Fibroblast of the conjunctiva (primary cell): ENCODE results near the gene PDE1A.

Source experiments
- DNase-seq: peaks from one replicate; pipeline ENCODE4 v3.0.0-alpha.2; 2010; ENCODE audit warnings: low read depth

PDE1A gene

DNA sequence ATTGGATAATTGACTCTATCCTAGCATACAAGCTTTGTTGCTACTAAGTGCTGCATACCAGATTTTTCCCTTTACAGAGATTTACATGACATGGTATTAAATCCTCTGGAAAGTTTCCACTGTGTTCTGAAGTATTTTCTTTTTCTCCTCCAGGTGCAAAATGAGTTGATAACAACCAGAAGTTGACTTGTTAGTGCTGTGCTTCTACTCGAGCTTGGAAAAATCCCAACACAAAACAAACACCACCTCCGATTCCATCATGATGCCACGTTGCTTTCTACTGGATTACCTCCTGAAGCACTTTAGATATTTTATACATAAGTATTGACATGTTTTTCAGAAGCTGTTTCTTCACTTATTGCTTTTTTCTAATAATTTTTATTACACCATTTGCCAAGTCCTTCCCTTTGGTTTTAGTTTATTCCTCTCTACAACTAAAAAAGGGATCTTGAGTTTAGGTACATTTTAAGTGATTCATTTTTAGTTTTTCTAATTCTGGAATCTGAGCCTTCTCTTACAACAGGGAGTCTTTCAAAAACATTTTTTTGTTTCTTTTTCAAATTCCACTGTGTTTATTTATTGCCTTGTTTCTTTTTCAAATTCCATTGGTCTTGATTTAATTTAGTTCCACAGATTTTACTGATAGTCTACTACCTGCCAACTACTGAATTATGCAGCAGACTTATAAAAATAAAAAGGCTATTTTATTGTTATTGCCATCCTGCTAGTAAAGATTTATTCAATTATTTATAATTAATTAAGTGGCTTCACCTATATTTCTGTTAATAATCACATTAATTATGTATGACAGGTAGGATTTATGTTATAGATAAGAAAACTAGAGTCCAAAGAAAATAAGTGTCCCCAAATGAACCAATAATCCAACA is 297.8 kb downstream of the PDE1A start:
- no peak for DNase-seq

DNA sequence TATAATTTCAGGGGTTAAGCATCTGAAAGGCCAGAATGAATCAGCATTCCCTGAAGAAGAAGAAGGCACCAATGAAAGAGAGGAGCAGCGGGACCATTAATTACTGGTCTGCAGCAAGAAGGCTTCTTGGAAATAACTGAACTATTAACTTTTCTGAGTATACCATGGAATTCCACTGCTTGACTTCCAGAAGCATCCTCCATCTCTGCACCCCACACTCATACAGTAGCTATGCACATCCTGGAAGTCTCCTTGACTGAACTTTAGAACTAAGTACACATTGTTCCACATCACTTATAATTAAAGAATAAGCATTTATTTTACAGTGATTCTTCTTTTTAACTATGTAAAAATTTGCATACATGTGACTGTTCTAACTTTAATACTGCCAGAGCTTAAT is 309.6 kb downstream of the PDE1A start:
- DNase-seq = no peak

DNA sequence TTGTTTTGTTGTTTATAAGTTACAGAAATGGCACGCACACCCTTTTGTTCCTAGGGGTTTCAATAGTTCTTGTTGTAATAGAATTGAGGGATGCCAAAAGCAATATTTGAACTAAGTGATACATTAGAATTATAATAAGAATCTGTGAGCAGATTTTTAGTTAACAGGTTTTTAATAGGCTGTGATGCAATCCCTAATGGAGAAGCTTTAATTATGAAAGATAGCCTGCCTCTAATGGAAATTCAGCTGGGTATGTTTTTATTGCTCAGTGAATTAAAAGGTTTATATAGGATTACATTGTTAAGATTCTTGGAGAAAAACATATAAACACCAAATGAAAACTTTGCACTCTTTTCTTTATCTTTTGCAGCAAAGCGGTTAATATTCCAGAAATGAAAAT is 310.1 kb downstream of the PDE1A start:
- no peak for DNase-seq

DNA sequence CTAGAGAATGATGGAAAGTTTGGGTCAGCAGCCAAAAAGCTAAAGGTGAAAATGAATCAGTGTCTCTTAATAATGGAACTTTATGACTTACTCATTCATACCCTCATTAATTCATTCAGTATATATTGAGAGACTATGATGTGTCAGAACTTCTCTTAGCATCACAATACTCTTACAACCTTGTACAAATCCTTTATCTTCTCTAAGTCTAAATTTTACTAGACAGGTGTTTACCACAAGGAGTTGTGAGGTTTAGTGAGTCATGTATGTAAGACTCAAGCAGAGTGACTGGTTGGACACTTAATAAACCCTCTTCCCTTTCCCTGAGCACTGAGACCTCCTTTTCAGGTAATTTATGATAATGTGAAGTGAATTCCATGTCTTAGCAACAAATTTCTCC is 311.6 kb downstream of the PDE1A start:
- DNase-seq = no peak

DNA sequence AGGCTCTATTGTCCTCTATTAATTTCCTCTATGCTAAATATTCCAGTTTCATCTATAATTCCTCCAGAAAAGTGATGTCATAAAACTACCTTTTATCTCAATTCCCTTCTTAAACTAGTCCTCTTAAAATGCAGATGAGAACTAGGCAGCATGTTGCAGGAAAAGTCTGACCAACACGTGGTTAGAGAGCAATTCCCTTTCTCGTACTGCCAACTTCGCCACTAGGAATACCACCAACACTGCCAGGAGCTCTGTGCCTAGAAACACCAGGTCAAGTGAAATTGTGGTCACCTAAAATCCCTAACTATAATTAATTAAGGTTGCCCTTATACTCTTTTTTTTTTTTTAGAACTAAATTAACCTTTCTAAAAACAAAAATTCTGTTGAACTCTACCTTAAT is 313.5 kb downstream of the PDE1A start:
- DNase-seq = no peak

DNA sequence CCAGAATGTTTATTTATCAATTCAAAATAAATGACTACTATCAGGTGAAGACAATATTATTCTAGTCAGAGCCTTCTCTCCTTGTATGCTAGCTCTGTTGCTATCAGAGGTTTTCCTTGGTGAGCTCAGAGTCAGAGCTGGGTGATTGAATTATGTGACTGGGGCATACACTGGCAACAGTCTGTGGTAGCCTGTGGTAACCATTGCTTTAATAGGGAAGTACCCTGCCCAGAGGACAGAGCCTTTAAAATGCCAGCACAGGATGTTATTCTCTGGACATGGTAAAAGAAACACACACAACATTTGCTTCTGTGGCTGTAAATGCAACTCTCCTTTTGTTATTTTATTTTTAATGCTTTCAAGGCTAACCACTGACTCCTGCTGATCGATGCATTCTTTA is 316.5 kb downstream of the PDE1A start:
- DNase-seq = no peak

DNA sequence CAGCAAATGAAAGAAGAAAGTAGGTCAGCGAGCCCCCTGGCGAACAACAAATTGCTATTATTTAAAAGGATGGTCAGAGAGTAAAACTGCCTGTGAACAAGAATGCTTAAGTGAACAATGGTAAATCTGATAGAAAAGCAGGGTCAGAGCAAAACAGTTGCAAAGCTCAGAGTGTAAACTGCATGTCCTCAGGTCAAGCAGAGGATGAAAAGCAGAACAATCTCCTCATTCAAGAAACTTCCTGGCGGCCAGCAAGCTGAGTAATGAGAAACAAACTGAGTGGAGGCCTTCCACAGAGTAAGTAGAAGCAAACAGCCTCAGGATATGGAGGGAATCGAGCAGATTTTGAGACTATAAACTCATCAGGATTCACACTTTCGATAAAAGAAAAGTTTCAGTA is 323.3 kb downstream of the PDE1A start:
- no peak for DNase-seq

DNA sequence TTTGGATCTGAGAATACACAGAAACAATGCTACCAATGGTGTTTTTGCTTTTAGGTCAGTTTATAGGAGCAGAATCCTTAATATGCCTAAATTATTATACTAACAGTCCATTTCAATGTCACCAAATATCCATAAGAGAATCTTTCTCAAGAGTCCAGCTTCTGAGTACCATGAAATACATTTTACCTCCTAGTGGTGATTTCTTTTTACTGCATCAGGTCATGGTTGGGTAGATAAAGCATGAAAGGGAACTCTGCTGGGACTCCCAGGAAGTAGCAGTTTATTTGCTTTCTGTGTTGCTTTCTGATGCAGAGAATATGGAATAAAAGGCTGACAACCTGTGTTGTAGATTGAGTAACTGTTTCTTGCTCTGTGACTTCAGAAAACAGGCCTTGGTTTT is 325.6 kb downstream of the PDE1A start:
- no peak for DNase-seq

DNA sequence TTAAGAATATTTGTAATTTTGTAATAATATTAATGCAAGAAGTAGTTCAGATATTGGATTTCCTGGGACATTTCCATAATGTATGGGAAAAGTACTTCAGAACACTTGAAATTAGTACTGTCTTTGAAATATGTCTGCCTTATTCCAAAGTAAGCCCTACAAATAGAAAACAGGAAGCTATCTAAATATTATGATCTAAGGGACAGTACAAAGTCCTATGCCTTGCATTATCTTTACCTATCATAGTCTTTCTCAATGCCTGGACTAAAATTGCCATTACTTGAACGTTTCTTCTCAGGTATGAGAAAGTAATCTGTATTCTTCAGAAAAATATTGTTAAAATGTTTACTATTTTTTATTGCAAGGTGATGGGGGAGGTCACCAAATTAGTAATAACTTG is 328.2 kb downstream of the PDE1A start:
- DNase-seq = no peak

DNA sequence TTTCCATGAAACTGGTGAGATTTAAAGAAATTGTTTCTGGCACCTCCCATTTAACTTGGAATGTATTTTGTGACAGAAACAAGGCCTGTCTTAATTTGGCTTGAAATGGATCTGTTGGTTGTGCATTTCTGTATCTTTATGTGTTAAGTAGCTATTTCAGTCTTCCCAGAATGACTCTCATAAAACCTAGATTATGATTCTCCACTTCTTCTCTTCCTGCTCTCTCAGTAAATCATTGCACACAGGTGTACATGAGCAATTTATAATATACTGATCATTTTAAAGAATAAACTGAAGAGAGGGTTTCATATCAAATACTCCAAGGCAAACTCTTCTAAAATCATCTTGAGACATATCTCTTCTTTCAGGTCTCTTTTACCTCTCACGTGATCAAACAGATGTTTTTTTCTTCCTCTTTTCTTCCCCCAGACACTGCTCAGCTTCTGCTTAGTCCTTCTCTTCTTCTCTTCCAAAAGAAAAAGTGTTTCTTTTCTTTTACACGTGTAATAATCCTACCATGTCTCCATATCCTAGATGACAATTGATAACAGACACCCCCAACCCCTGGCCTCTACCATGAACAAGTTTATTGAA is 329.2 kb downstream of the PDE1A start:
- no peak for DNase-seq

DNA sequence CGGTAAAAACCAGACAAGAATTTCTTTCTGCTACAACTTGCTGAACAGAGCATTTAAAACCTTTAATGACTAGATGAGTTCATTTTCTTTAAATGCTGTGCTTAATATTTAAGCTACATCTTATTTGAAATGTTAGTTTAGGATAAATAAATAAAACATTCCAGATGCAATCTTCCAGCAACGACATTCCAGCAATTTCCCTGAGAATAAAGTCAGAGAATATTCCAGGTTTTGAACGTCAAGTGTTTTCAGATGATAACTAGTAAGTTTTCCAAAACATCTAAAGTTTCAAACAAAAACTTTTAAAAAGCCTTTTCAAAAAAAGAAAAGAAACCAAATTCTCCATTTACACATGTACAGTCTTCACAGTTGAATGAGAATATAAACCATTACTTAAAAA is 336.4 kb downstream of the PDE1A start:
- no peak for DNase-seq
